ENCODE data around the gene MCOLN2.

Gene MCOLN2

DNA sequence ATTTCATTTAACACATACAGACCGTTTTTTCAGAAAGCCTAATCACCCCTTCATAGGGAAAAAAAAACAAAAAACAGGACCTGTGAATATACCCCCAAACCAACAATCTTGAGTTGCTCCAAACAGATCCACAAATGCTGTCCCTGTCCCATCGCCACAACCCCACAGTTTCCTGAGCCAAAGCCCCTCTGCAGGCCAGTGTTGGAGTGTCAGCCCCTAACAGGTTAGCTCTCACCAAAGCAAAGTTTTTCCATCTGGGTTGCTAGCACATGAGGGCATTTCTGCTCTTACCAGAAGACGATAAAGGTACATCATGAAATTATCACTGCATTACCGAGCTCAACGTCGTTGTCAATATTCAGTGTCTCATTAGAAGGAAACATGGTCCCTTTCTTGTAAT lies 40.8 kb downstream of the MCOLN2 start:
- Histone ChIP-seq H3K27ac (no peak overlapping the region), H3K4me3 (no peak overlapping the region)

DNA sequence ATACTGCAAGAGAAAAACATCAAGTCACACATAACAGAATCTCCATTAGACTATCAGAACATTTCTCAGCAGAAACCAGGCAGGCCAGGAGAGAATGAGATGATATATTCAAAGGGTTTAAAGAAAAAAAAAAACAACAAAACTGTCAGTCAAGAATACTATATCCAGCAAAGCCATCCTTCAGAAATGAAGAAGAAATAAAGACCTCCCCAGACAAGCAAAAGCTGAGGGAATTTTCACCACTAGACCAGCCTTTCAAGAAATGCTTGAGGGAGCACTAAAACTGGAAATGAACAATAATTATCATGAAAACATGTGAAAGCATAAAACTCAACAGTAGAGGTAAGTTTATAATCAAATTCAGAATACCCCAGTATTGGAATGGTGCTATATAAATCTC lies 47.2 kb downstream of the MCOLN2 start:
- Histone ChIP-seq H3K27ac (no peak overlapping the region), H3K4me3 (no peak overlapping the region)

DNA sequence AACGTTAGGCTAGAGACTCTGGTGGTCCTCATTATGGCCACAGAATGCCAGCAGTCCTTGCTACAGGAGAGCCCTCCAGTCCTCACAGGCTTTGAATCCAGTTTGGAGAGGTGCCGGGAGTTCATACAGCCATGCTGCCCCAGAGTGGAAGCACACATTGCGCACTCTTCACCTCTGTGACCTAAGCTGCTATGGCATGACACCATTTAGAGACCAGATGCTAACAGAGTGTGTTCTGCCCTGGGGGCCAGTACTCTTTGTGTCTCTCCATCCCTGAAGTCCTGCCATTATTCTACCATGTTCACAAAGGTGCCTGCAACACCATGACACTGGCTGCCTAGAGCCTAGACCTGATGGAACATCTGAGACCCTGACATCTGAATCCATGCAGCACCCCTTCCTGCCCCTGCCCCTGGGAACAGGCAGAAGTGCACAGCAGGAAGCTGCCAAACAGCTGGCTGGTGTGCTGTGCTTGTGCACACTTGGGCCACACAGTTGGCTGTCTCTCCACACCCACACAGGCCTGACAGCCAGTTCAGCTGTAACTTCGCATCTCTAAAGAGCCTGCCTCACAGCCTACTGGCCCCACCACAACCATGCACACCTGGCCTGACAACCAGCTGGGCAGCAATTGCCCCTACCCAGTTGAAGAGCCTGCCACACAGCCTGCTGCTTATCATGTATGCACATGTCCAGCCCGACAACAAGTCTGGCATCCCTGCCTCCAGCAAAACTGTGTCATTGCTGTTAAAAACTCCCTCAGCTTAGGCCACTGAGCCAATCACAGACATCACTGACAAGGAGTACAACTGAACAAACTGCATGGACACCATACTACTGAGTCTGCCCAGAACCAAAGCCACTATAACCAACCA lies 49.1 kb downstream of the MCOLN2 start:
- H3K27ac ChIP-seq = peak overlapping the region in 1 of 21 experiments; percentile 32
- no peak overlapping the region for H3K4me3 ChIP-seq

DNA sequence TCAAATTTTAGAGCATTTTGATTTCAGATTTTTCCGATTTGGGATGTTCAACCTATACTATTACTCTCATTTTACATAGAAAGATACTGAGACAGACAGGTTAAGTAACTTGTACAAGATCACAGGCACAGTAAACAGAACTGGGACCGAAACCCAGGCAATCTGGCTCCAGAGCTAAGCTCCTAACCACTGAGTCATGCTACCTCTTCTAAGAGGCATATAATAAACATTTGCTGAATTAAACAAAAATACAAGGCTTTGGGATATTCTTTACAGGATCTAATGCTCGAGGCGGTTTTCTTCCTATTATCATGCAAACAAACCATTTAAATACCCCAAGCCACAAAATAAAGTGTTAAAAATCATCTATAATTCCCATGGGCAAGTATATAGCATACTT lies 50.3 kb downstream of the MCOLN2 start:
- Histone ChIP-seq H3K4me3 (no peak overlapping the region), H3K27ac (peak overlapping the region in 2 of 21 experiments; percentile 1 to 32)

DNA sequence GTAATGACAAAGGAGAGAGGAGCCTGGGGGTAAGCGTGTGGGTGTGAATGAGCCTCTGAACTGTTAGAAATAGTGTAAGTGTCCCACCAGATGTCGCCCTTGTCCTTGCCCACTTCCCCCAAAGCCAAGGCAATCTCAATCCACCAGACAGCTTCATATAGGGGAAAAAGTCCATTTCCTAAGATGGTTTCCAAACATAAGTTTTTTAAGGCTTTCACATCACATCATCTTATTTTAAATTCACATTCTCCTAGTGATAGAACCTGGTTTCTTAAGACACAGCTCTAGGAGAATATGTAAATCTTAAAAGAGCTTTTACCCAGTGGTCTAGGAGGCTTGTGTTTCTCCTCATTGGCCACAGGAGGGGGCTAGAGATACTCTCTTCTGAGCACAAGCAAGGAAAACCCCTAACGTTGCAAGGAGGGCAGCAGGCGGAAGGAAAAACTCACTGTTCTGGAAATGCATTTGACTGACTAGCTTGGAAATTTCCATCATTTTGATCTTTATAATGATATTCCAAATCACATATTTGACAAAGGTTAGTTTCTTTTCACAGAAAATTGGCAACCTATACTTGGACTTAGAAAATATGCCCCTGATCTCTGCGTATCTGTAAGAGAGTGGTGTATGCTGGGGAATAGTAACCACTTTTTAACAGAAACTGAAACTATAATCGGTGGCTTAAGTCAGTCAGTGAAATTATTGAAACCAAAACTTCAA lies 52.0 kb downstream of the MCOLN2 start:
- peak overlapping the region in 18 of 21 experiments; percentile 39 to 84 (median 63) for H3K27ac ChIP-seq
- H3K4me3 ChIP-seq = peak overlapping the region in 6 of 7 experiments; percentile 7 to 37 (median 24)

DNA sequence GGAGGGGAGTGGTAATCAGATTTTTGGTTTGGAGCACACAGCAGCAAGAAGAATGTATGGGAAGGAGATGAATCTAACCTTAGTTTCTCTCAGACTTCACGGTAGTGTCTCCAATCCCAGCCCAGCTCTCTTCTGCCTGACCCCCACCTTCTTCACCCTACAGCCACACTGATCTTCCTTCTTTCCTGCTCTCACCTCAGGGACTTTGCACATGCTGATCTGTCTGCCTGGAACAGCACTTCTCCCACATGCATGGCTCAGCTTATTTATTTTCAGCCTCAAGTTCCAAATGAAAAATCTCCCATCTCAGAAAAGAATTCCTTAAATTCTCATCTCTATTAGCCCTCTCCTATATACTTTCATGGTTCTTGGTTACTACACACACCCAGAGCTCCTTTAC lies 55.1 kb downstream of the MCOLN2 start:
- Histone ChIP-seq H3K4me3 (no peak overlapping the region), H3K27ac (no peak overlapping the region)

DNA sequence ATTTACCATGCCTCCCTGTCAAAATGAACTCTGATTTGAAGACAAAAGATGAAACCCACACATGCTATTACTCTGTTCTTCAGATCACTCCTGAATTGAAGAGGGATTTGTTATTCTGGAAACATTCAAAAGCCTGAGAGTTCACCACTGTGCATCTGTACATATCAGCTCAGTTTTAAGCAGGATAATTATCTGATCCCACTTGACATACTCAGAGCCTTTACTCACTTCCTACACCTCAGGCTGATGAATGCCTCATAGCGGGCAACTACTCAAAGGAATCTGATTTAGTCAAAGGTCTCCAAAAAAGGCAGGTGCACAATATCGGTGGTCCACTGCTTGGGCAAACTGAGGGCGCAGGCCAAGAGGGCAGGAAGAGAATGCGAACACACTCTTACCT lies 56.4 kb downstream of the MCOLN2 start:
- Histone ChIP-seq H3K4me3 (no peak overlapping the region), H3K27ac (no peak overlapping the region)

DNA sequence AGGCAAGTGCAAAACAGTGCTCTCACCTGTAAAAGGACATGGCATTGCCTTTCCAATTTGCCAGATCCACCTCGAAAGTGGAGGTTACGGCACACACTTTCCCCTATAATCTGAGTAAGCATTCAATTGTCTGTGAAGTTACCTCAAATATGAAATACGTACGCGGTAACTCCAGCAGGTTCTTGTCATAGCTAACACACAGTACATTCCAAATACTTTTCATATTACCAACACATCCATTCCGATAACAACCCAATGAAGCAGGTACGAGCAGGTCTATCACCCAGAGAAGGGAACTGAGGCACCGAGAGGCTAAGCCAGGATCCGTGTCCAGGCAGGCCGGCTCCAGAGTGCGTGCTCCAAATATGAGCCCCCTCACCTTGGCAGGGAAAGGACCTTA lies 57.2 kb downstream of the MCOLN2 start:
- H3K27ac ChIP-seq = no peak overlapping the region

DNA sequence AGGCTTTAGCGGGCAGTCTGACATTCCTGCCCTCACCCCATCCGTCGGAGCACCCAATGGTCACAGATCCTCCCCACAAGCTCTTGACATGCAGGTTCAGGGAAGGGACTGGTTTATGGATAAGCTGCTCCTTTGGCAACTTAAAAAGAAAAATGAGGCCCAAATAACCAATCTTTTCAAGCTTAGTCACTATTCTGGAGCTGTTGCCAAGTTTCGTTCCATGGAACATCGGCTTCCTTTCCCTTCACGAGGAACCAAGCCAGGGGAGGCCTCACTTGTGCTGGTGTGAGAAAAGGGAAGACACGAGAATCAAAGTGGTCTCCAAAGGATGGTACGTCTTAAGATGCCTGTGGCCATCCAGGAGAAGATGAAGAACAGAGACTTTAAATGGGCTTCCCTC lies 57.8 kb downstream of the MCOLN2 start:
- Histone ChIP-seq H3K4me3 (no peak overlapping the region), H3K27ac (no peak overlapping the region)

More for the DNA sequence above, 57.2 kb downstream of the MCOLN2 start:
- H3K4me3 ChIP-seq = no peak overlapping the region

DNA sequence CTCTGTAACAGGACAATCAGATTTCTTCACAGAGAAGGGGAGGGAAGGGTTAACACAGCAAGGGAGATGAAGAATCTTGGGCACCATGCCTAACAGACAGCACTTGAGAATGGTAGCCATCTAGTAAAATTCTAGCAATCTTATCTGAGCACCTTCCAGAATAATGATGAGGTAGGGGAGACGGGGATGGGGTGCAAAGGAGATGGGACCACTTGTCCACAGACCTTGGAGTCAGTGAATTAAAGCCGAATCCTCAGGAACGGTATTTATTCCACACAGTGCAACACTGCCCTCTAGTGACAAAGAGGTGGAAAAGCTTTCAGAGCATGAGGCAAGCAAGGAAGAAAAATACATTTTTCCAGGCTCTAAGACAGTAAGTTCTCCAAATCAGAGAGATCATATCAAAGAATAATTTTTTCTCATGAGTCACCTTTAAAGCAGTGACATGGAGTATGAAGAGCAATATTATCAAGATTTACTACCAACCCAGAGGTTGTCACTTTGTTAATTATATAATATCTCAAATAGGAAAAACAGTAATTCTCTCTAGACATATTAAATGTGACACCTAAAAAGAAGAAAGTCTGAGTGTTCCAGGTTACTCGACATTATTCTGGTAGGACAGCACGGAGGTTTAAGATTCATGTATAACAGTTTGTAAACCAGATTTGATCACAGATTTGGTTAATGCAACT lies 60.6 kb downstream of the MCOLN2 start:
- no peak overlapping the region for H3K27ac ChIP-seq
- H3K4me3 ChIP-seq = no peak overlapping the region

DNA sequence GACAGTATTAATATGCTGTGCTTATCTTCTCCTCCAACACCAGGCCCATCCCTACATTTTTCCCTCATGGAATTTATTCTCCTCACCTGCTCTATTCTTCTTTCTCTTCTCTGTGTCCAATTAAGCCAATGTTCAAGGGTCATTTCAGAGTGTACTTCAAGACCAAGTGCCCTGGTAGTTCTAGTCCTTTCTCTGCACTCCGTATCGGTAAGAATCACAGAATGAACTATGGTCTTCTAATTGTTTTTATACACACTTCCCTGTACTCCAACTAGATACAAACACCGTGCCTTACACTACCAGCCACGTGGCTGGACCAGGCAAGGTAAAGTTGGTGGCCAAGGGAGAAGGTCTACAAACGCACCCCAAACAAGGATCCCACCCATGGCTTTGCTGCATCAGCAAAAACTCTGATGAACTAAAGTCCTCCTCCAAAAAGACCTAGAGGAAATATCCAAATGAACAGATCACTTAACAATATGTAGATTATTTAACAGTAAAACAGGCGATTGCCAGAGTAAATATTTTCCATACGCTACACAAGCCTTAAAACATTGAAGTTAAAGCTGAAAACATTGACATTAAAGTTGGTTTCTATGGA lies 63.8 kb downstream of the MCOLN2 start:
- no peak overlapping the region for H3K4me3 ChIP-seq
- H3K27ac ChIP-seq = no peak overlapping the region

DNA sequence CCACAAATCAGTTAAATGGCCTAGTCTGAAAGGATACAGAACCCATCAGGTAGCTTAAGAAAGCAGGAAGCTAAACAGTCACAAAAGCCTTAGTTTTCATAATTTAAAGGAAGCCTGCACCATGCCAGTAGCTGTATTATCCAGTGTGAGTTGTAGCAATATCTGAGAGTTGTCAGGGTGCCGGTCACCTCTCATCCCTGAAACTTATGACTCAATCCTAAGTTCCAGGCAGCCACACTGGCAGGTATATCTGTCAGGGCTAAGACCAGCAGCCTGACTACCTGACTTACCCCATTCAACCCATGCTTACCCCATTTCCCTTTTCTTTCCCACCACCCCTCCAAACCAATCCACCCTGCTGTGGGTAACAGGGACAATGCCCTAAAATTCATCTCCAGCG lies 66.1 kb downstream of the MCOLN2 start:
- no peak overlapping the region for H3K4me3 ChIP-seq
- H3K27ac ChIP-seq = no peak overlapping the region

DNA sequence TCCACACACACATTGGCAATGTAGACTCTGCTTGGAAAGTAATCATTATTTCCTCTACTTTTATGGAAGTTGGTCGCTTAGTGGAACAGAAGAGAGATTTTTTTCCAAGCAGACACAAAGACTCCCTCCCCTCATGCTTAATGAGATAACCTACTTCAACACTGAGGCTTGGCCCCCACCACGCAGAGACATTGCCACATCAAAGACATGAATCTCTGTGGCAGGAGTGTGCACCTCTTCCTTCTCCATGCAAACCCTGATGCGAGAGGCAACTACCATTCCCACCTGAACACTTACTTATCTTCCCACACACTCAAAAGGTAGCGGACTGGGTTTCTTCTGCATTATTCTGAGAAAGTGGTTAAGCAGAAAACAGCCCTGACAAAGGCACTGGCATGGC lies 66.6 kb downstream of the MCOLN2 start:
- no peak overlapping the region for H3K27ac ChIP-seq
- no peak overlapping the region for H3K4me3 ChIP-seq

DNA sequence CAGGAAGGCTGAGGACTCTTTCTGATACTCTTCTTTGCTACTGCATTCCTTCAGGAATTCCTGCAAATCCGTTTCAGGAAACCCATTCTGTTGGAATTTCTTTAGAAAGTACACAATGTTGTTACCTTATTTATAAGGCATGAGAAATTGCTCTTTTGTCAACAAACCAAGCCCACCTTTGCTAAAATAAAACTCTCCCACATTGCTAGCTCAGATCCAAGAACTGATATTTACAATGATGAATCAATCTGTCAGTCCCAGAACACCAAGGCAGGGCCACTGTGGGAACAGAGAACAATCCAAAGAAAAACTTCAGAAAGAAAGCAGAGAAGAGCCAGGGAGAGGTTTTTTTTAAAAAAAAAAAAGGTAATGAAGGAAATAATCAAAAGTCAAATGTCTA lies 67.3 kb downstream of the MCOLN2 start:
- H3K27ac ChIP-seq = no peak overlapping the region
- H3K4me3 ChIP-seq = no peak overlapping the region

DNA sequence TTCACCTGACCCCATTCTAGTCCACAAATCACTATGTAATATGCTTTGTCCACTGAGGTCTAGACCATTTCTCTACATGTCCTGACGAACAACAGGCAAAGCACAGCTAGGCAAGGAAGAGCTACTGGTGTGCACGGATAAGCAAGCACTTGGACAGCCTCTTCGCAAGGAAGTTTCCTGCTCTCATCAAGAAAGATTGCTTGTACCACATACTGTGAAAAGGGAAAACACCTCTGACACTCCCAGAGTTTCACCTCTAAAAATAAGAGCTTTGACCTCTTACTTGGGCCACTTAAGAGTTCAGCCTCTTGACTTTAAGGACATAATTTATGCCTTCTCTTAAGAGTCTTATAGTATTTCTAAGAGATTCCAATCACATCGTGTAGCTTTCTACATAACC lies 67.9 kb downstream of the MCOLN2 start:
- no peak overlapping the region for H3K4me3 ChIP-seq
- no peak overlapping the region for H3K27ac ChIP-seq

DNA sequence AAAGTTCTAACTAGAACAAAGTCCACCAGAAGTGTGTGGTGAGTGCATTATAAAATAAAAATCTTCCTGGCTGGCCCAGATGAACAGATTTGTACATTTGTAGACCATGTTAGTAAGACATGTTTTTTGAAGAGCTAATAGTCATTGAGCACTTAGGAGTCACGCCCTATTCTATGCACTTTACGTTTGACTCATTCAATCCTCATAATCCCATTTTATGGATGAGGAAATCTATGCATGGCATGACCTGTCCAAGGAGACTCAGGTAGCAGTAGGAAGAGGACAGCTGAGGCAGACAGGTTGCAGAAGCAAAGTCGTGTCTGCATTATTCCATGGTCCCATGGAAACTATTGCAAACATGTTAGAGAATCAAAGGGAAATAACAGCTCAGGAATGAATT lies 73.6 kb downstream of the MCOLN2 start:
- Histone ChIP-seq H3K4me3 (no peak overlapping the region), H3K27ac (no peak overlapping the region)

DNA sequence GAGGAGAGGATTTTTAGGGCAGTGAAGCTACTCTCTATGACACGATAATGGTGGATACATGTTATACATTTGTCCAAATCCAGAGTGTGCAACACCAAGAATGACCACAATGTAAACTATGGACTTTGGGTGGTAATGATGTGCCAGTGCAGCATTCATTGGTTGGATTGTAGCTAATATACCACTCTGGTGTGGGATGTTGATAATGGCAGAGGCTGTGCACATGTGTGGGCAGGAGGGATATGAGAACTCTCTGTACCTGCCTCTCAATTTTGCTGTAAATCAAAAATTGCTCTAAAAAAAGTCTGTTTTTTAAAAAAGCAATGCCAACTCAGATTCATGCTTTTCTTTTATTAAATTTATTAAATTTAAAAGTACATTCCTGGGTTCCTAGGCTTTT lies 76.8 kb downstream of the MCOLN2 start:
- Histone ChIP-seq H3K27ac (no peak overlapping the region), H3K4me3 (no peak overlapping the region)

DNA sequence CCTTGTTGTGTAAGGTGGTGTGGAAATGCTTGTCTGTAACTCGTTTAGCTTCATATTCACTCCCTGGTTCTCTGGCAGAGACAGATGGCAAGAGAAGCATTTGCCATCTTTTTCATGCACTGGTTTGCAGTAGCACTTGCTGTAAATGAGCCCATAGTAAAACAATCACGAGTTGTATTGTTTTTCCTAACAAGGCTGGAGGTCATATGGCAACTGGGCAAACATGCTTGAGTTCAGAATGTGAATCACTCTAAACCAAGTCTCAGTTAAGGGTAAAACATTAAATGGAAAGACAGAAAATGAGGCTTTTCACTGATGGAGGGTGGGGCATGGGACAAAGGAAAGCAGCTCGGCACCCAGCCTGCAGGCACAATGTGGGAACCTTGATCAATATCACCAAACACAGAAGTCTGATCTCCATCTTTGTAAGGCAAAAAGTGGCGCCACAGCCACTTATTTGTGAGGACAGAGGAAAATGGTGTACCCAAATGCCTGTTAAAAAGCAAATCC lies 77.4 kb downstream of the MCOLN2 start:
- no peak overlapping the region for H3K4me3 ChIP-seq
- no peak overlapping the region for H3K27ac ChIP-seq

DNA sequence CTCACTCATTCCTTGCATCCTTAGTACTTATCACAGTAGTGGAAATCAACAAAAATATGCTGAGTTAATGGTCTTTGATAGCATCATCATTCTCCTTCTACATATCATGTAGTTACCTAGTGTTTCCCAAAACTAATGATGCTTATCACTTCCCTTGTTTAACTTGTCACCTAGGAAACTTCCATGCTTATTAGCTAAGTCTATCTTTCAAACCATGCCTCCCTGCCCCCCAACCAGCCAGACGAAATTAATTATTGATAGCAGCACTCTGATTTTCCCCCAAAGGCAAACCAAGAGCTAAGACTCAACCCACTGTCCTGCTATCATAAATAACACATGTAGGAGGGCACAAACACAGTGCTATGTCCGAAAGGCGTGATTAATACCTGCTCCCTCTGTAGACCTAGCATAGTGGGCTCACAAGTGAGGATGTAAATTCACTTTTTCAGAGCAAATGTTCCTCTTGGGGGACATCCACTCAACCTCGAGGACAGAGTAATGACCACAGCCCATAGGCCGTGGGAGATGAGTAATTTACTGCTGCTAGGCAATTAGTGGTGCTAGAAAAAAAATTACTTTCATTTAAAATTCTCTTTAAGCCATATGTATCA lies 78.1 kb downstream of the MCOLN2 start:
- Histone ChIP-seq H3K27ac (no peak overlapping the region), H3K4me3 (no peak overlapping the region)

DNA sequence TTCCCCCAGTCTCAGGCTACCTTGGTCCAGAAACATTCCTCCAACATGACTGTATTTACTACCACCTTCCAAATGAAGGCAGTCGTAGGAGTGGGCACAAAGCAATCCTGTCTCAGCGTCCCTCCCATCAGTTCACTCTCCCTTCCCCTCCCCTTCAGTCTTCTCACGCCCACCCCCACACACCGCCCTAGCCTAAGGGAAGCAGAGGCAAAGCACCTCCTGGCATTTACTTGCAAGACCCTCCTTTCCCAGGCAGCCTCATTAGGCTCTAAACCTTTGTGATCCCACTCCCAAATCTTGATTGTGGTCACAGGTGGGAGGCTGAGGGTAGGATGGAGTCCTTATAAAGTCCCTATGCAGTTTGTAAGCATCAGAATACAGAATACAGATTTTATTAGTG lies 80.0 kb downstream of the MCOLN2 start:
- no peak overlapping the region for H3K4me3 ChIP-seq
- no peak overlapping the region for H3K27ac ChIP-seq
